ENCODE results near the gene SCOC. TPM values are rescaled to one million over a fixed set of nuclear protein-coding genes. Genes with fewer than 3 reads are reported as not detected.

The SCOC gene
- total and polyA plus RNA-seq, 2 donors (not counting 3 experiments of a cell fraction or from before 2014, with no cell fraction given) = 12.3 to 38.3 TPM

- H3K9me3 ChIP-seq (replicated peaks; ENCODE audit: control insufficient read depth, insufficient read depth, low read length) = no peaks in the 10 kb centered on the region
- POLR2A ChIA-PET = no interaction called here
- no peak overlapping the region for H2AFZ ChIP-seq (ENCODE audit: low read depth, low read length)
- intact Hi-C loops (cut with micrococcal nuclease) (loop anchor here (2.0 kb wide), 1 partner anchor 677 kb away; no protein-coding TSS in a partner anchor), dilution Hi-C loops (cut with MboI; ENCODE audit: extremely low pct_ligation_motif_present, low sequenced_read_pairs) (no loop called here)
- H3K36me3 ChIP-seq (ENCODE audit: control insufficient read depth in 2 of 2, extremely low read depth in 1 of 2, insufficient read depth in 2 of 2, low read length in 2 of 2) = no peaks in the 10 kb centered on the region
- H3K4me1 ChIP-seq (ENCODE audit: control insufficient read depth, extremely low read depth, insufficient read depth, low read length) = no peaks in the 10 kb centered on the region
- H3K9ac ChIP-seq (replicated peaks; ENCODE audit: extremely low read depth, insufficient read depth, low read length) = no peak overlapping the region
- H4K20me1 ChIP-seq (replicated peaks; ENCODE audit: control insufficient read depth, extremely low read depth, insufficient read depth, low read length) = no peaks in the 10 kb centered on the region
- H3K9me1 ChIP-seq (replicated peaks; ENCODE audit: control insufficient read depth, extremely low read depth, insufficient read depth, low read length) = no peaks in the 10 kb centered on the region
- no peak overlapping the region for H3K4me3 ChIP-seq (replicated peaks in 1 of 3; ENCODE audit: insufficient read depth in 1 of 3, low read depth in 1 of 3, low read length in 3 of 3)
- no peaks in the 10 kb centered on the region for H3K79me2 ChIP-seq (ENCODE audit: control insufficient read depth, insufficient read depth, low read length)
- TF ChIP-seq EZH2 (IDR thresholded peaks at IDR 0.05; ENCODE audit: borderline replicate concordance, low read depth, low read length, severe bottlenecking) = no peak
- TF ChIP-seq MAX (IDR thresholded peaks at IDR 0.05; ENCODE audit: insufficient read depth, insufficient read length) = no peak
- H3K4me2 ChIP-seq (ENCODE audit: insufficient read depth, low read length) = no peak overlapping the region
- DNase-seq (ENCODE audit: low read depth, low spot score) (no peak), FAIRE-seq (no peak)
- no peak overlapping the region for H3K27ac ChIP-seq (ENCODE audit: insufficient read depth, low read depth, low read length)
- H3K27me3 ChIP-seq (ENCODE audit: control insufficient read depth in 2 of 2, insufficient read depth in 2 of 2, low read length in 2 of 2) = peaks cover 4 to 6% of the 10 kb centered on the region in 2 experiments
- CTCF ChIA-PET = interaction anchor here (0.6 to 3.7 kb wide), 4 partner anchors 29 to 728 kb away, joined by 3 to 69 read pairs (median 22); no protein-coding TSS in a partner anchor
- no TSS peak for BruUV-seq (replicated peaks)
Observed at GRCh38 chr4:140331876-140332275, 41.6 kb upstream of the SCOC start.

GRCh38 chr4:140332734-140333133 lies 40.7 kb upstream of the SCOC start:
- Histone ChIP-seq H3K4me3 (replicated peaks in 1 of 3; ENCODE audit: insufficient read depth in 1 of 3, low read depth in 1 of 3, low read length in 3 of 3) (no peak overlapping the region), H3K79me2 (ENCODE audit: control insufficient read depth, insufficient read depth, low read length) (no peaks in the 10 kb centered on the region), H2AFZ (ENCODE audit: low read depth, low read length) (no peak overlapping the region), H4K20me1 (replicated peaks; ENCODE audit: control insufficient read depth, extremely low read depth, insufficient read depth, low read length) (no peaks in the 10 kb centered on the region), H3K4me2 (ENCODE audit: insufficient read depth, low read length) (no peak overlapping the region), H3K36me3 (ENCODE audit: control insufficient read depth in 2 of 2, extremely low read depth in 1 of 2, insufficient read depth in 2 of 2, low read length in 2 of 2) (no peaks in the 10 kb centered on the region), H3K27ac (ENCODE audit: insufficient read depth, low read depth, low read length) (no peak overlapping the region), H3K4me1 (ENCODE audit: control insufficient read depth, extremely low read depth, insufficient read depth, low read length) (no peaks in the 10 kb centered on the region), H3K9me1 (replicated peaks; ENCODE audit: control insufficient read depth, extremely low read depth, insufficient read depth, low read length) (no peaks in the 10 kb centered on the region), H3K27me3 (ENCODE audit: control insufficient read depth in 2 of 2, insufficient read depth in 2 of 2, low read length in 2 of 2) (peaks cover 4 to 5% of the 10 kb centered on the region in 2 experiments), H3K9me3 (replicated peaks; ENCODE audit: control insufficient read depth, insufficient read depth, low read length) (no peaks in the 10 kb centered on the region), H3K9ac (replicated peaks; ENCODE audit: extremely low read depth, insufficient read depth, low read length) (no peak overlapping the region)
- CTCF ChIA-PET = interaction anchor here (3.7 kb wide), 1 partner anchor 28 kb away, joined by 69 read pairs; no protein-coding TSS in a partner anchor
- BruUV-seq (replicated peaks) = no TSS peak
- POLR2A ChIA-PET = no interaction called here
- no peak for TF ChIP-seq GATA2 (IDR thresholded peaks at IDR 0.05; ENCODE audit: insufficient read depth, insufficient read length, low read depth, low read length)
- TF ChIP-seq MYC (IDR thresholded peaks at IDR 0.05; ENCODE audit: low read depth, low read length) = no peak
- no peak for TF ChIP-seq MAX (IDR thresholded peaks at IDR 0.05; ENCODE audit: insufficient read depth, insufficient read length)
- no peak for TF ChIP-seq POLR2AphosphoS5 (IDR thresholded peaks at IDR 0.05; ENCODE audit: insufficient read depth, low read depth, low read length)
- no peak for TF ChIP-seq POLR2A (IDR thresholded peaks at IDR 0.05; ENCODE audit: low read depth, low read length)
- no peak for TF ChIP-seq CTCF (IDR thresholded peaks at IDR 0.05; ENCODE audit: extremely low read depth in 1 of 2, insufficient read depth in 1 of 2, low read depth in 1 of 2, low read length in 2 of 2)
- no peak for TF ChIP-seq FOS (IDR thresholded peaks at IDR 0.05; ENCODE audit: borderline replicate concordance, insufficient read depth, low read length)
- no peak for TF ChIP-seq EZH2 (IDR thresholded peaks at IDR 0.05; ENCODE audit: borderline replicate concordance, low read depth, low read length, severe bottlenecking)
- no peak for TF ChIP-seq JUN (IDR thresholded peaks at IDR 0.05; ENCODE audit: borderline replicate concordance, insufficient read depth, insufficient read length, low read depth)
- dilution Hi-C loops (cut with MboI; ENCODE audit: extremely low pct_ligation_motif_present, low sequenced_read_pairs) (no loop called here), intact Hi-C loops (cut with micrococcal nuclease) (no loop called here)
- FAIRE-seq = no peak
- no peak for DNase-seq (ENCODE audit: low read depth, low spot score)

Data from endothelial cell of umbilical vein (primary cell).